GDM1 (cell line): Measurements from ENCODE around the gene GALNS.

ENCODE experiments used
- DNase-seq: peaks from one replicate; lab custom pipeline; 2025; lab: John Stamatoyannopoulos, UW

Gene GALNS

DNA sequence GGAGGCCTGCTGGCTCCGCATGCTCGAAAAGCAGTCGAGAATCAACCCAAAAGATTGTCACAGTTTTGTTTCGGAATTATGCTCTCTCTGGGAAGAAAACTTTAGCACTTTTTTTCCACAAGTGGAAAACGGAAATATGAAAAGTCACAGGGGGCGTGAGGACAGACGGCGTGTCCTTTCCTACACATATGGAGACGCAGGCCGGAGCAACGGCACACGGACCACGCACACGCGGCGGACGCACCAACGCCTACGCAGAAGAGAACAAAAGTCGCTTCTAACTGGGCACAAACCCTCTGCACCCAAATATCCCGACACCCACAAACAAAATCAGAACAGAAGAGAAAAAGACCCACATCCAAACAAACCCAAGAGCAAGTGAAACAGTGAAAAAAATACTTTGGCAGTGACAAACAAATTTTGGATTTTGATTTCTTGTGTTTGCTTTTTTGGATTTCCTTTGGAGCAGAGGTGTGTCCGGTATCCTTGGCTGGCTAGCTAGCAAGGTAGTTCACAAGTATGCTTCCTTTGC, 19.0 kb upstream of the GALNS start:
- DNase-seq, result no peak

- no peak for DNase-seq
These were observed 18.3 kb upstream of the GALNS start for GRCh38 chr16:88874938-88875599.

- no peak for DNase-seq
These were observed 16.0 kb upstream of the GALNS start for GRCh38 chr16:88872650-88873331.

GRCh38 chr16:88871730-88872416, 15.1 kb upstream of the GALNS start:
- no peak for DNase-seq

- no peak for DNase-seq
These were observed 14.6 kb upstream of the GALNS start for GRCh38 chr16:88871349-88871702.

GRCh38 chr16:88870608-88871348, 14.0 kb upstream of the GALNS start:
- DNase-seq, result no peak

DNA sequence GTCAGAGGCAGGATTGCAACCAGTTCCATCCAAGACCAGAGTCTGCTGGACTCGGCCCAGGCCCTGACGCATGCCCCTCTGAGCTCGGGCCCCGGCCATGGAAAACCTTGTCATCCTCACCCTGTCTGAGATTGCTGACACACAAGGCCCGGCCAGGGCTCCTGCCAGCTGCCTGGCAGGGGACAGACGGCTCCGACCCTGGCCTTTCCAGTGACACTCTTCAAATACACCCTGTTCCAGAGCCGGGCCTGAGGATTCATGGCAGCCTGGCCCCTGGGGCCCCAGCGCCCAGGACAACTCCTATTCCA, 12.9 kb upstream of the GALNS start:
- DNase-seq, result no peak

- no peak for DNase-seq
These were observed 12.4 kb upstream of the GALNS start for GRCh38 chr16:88868974-88869672.

- no peak for DNase-seq
These were observed 11.0 kb upstream of the GALNS start for GRCh38 chr16:88867581-88868246.

DNA sequence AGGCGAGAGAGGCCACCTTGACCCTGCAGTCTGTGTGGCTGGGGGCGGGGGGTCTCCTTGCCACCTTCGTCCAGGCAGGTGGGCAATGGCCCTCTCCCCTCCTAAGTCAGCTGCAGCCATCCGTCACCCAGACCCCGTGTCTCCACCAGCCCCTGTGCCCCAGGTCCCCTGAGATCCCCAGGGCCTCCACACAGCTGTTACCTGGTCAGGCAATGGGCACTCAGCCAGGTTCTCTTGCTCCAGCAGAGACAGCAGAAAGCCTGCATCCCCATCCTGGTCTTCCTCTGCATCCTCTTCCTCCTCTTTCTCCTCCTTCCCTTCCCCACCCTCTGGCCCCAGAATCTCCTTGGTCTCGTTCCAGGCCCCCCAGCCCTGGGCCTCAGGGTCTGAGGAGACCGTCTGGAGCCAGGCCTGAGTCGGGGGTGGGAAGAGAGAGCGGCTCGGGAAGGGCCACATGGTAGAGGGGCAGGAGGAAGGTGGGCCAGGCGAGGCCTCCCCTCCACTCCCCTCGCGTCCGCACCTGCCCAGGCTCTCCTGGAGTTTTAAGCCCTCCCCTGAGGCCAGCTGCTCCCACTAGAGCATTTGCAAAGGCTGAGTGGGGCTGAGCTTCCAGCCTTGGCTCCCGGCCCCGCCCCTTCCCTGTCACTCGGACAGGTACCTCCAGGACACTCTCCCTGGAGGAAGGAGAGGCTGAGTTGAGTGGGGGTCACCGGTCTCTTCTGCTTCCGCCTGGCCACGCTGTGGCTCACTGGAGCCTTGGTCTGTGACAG, 9.6 kb upstream of the GALNS start, which contains the start of gene PABPN1L:
TSS of gene PABPN1L (minus strand) at position 510 of the 770 bp plus-strand sequence. CDS start at position 456, 54 bp downstream.
- no peak for DNase-seq

- DNase-seq, result no peak
These were observed 9.0 kb upstream of the GALNS start for GRCh38 chr16:88865742-88866141.

GRCh38 chr16:88865310-88865709, 8.6 kb upstream of the GALNS start:
- no peak for DNase-seq

DNA sequence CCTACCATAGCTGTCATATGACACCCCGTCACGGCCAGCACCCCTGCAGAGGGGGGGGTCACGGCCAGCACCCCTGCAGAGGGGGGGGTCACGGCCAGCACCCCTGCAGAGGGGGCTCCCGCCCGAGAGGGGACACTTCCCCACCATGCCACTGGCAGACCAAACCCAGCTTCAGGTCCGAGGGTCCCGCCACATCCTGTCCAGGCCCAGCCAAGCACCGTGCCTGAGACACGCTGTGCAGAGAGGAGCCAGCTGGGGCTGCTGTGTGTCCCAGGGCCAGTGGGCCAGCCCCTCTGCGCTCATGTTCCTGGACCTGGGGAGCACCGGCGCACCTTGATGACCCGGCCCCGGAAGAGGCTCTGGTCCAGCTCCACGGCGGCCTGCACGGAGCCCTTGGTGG, 7.8 kb upstream of the GALNS start:
- DNase-seq, result no peak

GRCh38 chr16:88864099-88864498, 7.4 kb upstream of the GALNS start:
- DNase-seq, result no peak

DNA sequence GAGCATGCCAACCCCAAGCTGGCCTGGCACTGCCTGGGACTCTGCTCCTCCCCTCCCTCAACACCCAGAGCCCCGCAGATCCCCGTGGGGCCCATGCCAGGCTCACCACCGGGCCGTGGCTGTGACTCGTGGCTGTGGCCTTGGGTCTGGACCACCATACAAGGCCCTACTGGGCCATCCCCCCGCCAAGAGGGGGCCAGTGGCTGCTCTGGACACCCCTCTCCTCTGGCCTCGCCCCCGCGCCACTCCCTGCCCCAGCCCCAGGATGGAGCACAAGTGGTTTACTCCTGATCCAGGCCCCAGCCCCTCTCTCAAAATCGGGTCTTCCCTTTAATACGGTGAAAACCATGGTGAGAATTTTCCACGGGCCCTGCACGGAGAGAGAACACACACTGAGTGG, 6.7 kb upstream of the GALNS start:
- DNase-seq, result no peak

DNA sequence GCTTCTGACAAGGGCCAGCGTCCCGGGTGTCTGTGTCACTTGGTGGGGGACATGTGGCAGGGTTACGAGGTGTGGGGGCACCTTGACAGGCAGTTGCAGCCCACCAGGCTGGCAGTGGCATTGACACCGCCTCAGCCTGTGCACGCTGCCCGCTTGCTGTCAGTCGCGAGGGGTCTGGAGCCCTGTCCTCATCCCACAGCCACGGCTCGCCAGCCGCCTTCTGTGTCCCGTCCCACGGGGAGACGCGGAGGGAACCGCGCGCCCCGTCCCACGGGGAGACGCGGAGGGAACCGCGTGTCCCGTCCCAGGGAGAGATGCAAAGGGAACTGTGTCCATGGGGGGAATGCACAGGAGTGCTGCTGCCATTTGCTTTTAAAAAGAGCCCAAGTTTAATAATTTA, 6.2 kb upstream of the GALNS start:
- DNase-seq, result no peak

GRCh38 chr16:88861359-88861758, 4.6 kb upstream of the GALNS start:
- DNase-seq, result no peak

- no peak for DNase-seq
These were observed 2.8 kb upstream of the GALNS start for GRCh38 chr16:88859381-88860091.

DNA sequence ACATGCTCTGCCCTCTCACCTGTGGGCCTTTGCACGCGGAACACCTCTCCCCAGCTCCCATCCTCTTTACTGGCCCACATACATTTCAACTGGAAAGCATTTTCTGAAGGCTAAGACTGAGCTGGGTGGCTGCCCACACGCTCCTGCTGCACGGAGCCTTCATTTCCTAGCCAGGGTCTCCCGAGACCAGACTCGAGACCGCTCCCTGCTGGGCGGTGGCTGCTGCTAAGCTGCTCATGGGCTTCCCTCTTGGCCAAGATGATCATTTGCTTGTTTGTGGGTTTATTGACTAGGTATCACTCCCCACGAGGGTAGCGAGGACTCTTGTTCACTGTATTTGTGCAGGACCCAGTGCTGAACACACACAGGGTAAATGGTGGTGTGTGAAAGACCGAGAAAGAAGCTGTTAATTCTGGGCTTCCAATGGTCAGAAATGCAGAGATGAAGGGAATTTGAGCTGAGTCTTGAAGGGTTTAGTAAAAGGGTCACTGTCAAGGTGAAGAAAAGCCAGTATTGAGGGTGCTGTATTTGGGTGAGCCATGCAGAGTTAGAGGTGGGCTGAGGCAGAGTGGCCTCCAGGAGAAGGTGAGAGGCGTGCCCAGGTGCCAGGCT, 1.1 kb upstream of the GALNS start:
- DNase-seq, result peak; percentile 46
